ENCODE data around the gene TTC24. TPM values are rescaled to one million over a fixed set of nuclear protein-coding genes. Genes with fewer than 3 reads are reported as not detected.

TTC24 gene
- total and polyA plus RNA-seq, 10 of the 15 experiments (the other 5 are each of a cell fraction or from before 2014, with no cell fraction given) = 0.05 to 6.4 (median 2.9) TPM; not detected in 1

- no TSS peak for BruUV-seq (replicated peaks)
- no peaks in the 10 kb centered on the region; the same call in 1 of the 2 replicates for H3K4me1 ChIP-seq (ENCODE audit: control insufficient read depth, insufficient read depth, low read length)
- TF ChIP-seq CHD1 (IDR thresholded peaks at IDR 0.05; ENCODE audit: low read depth, low read length) (no peak), RBBP5 (conservative IDR thresholded peaks at IDR 0.05) (no peak)
- no peaks in the 10 kb centered on the region for H4K20me1 ChIP-seq (ENCODE audit: control insufficient read depth, insufficient read depth)
- ATAC-seq (no peak), FAIRE-seq (no peak), DNase-seq (ENCODE audit: low read depth, low spot score) (no peak)
- no peak overlapping the region for H2AFZ ChIP-seq (ENCODE audit: control insufficient read depth, low read depth, low read length)
- H3K36me3 ChIP-seq (ENCODE audit: control insufficient read depth in 2 of 2, insufficient read depth in 2 of 2, low read length in 1 of 2) = no peaks in the 10 kb centered on the region
- no peak overlapping the region for H3K4me2 ChIP-seq (ENCODE audit: control insufficient read depth, insufficient read depth)
- POLR2A ChIA-PET = interaction anchor here (0.6 kb wide), 1 partner anchor 106 kb away, joined by 3 read pairs; no protein-coding TSS in a partner anchor
- no peak overlapping the region for H3K27ac ChIP-seq (ENCODE audit: control insufficient read depth, insufficient read depth)
- WGBS (ENCODE audit: insufficient coverage, insufficient replicate concordance, low lambda C conversion rate, missing lambda C conversion rate) = 59% methylated on average over 4 of the region's 4 CpGs
- CTCF ChIA-PET = interaction anchor here (1.6 to 3.0 kb wide), 4 partner anchors 8 to 161 kb away, joined by 4 to 19 read pairs (median 6); no protein-coding TSS in a partner anchor
- H3K27me3 ChIP-seq (replicated peaks in 1 of 2; ENCODE audit: control insufficient read depth in 2 of 2, insufficient read depth in 2 of 2, low read length in 1 of 2) = peaks cover 3 to 7% of the 10 kb centered on the region in 2 experiments; a peak in 3 of 4 replicates
- SMC1A ChIA-PET (ENCODE audit: uncharacterized antibody, unreplicated experiment) = interaction anchor here (0.7 to 2.3 kb wide), 3 partner anchors 11 to 128 kb away, joined by 3 to 9 read pairs (median 3); no protein-coding TSS in a partner anchor
- H3K9me3 ChIP-seq (replicated peaks; ENCODE audit: control insufficient read depth, insufficient read depth, low read length) = no peaks in the 10 kb centered on the region
- H3K4me3 ChIP-seq = no peak overlapping the region
- RAD21 ChIA-PET (ENCODE audit: unreplicated experiment) = interaction anchor here (0.6 kb wide), 1 partner anchor 98 kb away, joined by 3 read pairs; no protein-coding TSS in a partner anchor
- intact Hi-C loops (cut with micrococcal nuclease; ENCODE audit: unreplicated experiment) (no loop called here), in situ Hi-C loops (cut with MboI) (no loop called here)
- H3K9ac ChIP-seq (ENCODE audit: control insufficient read depth, insufficient read depth, low read length) = no peak overlapping the region
- H3K79me2 ChIP-seq (ENCODE audit: control insufficient read depth, insufficient read depth, low read length) = no peaks in the 10 kb centered on the region
These were observed 36.4 kb downstream of the TTC24 start for GRCh38 chr1:156615946-156616345.

GRCh38 chr1:156616463-156616862 lies 36.9 kb downstream of the TTC24 start:
- no peak for ATAC-seq
- Histone ChIP-seq H3K4me2 (ENCODE audit: control insufficient read depth, insufficient read depth) (no peak overlapping the region), H2AFZ (ENCODE audit: control insufficient read depth, low read depth, low read length) (no peak overlapping the region), H3K27ac (ENCODE audit: control insufficient read depth, insufficient read depth) (no peak overlapping the region), H3K4me1 (ENCODE audit: control insufficient read depth, insufficient read depth, low read length) (no peaks in the 10 kb centered on the region; the same call in 1 of the 2 replicates), H3K4me3 (no peak overlapping the region), H4K20me1 (ENCODE audit: control insufficient read depth, insufficient read depth) (no peaks in the 10 kb centered on the region), H3K36me3 (ENCODE audit: control insufficient read depth in 2 of 2, insufficient read depth in 2 of 2, low read length in 1 of 2) (no peaks in the 10 kb centered on the region), H3K79me2 (ENCODE audit: control insufficient read depth, insufficient read depth, low read length) (no peaks in the 10 kb centered on the region), H3K9me3 (replicated peaks; ENCODE audit: control insufficient read depth, insufficient read depth, low read length) (no peaks in the 10 kb centered on the region), H3K27me3 (replicated peaks in 1 of 2; ENCODE audit: control insufficient read depth in 2 of 2, insufficient read depth in 2 of 2, low read length in 1 of 2) (peaks cover 3 to 8% of the 10 kb centered on the region in 2 experiments; a peak in 3 of 4 replicates), H3K9ac (ENCODE audit: control insufficient read depth, insufficient read depth, low read length) (no peak overlapping the region)
- ChIA-PET SMC1A (ENCODE audit: uncharacterized antibody, unreplicated experiment) (interaction anchor here (1.0 to 1.1 kb wide), 2 partner anchors 26 to 159 kb away, joined by 3 to 4 read pairs; no protein-coding TSS in a partner anchor), RAD21 (ENCODE audit: unreplicated experiment) (interaction anchor here (0.8 kb wide), 1 partner anchor 11 kb away, joined by 3 read pairs; no protein-coding TSS in a partner anchor), CTCF (interaction anchor here (1.4 to 3.0 kb wide), 4 partner anchors 8 to 162 kb away, joined by 4 to 19 read pairs (median 6); no protein-coding TSS in a partner anchor), POLR2A (no interaction called here)
- no TSS peak for BruUV-seq (replicated peaks)
- DNase-seq (ENCODE audit: low read depth, low spot score) = no peak
- intact Hi-C loops (cut with micrococcal nuclease; ENCODE audit: unreplicated experiment) (no loop called here), in situ Hi-C loops (cut with MboI) (no loop called here)
- 19% methylated on average over 5 of the region's 5 CpGs for WGBS (ENCODE audit: insufficient coverage, insufficient replicate concordance, low lambda C conversion rate, missing lambda C conversion rate)
- FAIRE-seq = no peak
- TF ChIP-seq RCOR1 (conservative IDR thresholded peaks at IDR 0.05; ENCODE audit: low read depth, low read length) (no peak), SREBF1 (IDR thresholded peaks at IDR 0.05; ENCODE audit: low read length) (no peak), MYC (IDR thresholded peaks at IDR 0.05; ENCODE audit: insufficient read depth, insufficient read length, insufficient replicate concordance, low read length, severe bottlenecking) (no peak), ASH2L (IDR thresholded peaks at IDR 0.05; ENCODE audit: borderline replicate concordance, low read depth) (no peak), MLLT1 (IDR thresholded peaks at IDR 0.05) (no peak), MAX (IDR thresholded peaks at IDR 0.05; ENCODE audit: low read depth, low read length) (no peak), E2F4 (IDR thresholded peaks at IDR 0.05; ENCODE audit: low read depth, low read length) (no peak), HDAC2 (IDR thresholded peaks at IDR 0.05) (no peak), SP1 (IDR thresholded peaks at IDR 0.05; ENCODE audit: low read depth, low read length) (no peak), ATF3 (IDR thresholded peaks at IDR 0.05; ENCODE audit: borderline replicate concordance, extremely low read depth, low read depth, low read length) (no peak)

Data from GM12878 (cell line).